ENCODE data around the gene CCT6B.

DNA sequence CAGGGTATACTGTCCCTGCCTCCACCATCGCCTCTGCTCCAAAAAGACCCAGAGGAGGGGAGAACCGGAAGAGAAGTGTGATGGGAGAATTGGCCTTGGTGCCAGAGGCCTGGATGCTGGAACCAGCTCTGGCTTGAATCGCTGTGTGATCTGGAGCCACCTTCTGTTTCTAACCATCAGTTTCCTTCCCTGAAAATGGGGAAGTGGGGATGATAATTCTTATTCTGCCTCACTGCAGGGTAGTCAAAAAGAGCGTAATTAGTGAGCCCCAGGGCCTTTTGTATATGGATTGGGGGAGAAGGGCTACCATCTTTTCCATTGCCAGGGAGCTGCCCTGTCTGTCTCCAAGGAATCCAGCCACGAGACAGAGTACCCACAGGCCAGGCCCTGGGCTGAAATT lies 52.2 kb downstream of the CCT6B start:
- TF ChIP-seq, protein P1, sequence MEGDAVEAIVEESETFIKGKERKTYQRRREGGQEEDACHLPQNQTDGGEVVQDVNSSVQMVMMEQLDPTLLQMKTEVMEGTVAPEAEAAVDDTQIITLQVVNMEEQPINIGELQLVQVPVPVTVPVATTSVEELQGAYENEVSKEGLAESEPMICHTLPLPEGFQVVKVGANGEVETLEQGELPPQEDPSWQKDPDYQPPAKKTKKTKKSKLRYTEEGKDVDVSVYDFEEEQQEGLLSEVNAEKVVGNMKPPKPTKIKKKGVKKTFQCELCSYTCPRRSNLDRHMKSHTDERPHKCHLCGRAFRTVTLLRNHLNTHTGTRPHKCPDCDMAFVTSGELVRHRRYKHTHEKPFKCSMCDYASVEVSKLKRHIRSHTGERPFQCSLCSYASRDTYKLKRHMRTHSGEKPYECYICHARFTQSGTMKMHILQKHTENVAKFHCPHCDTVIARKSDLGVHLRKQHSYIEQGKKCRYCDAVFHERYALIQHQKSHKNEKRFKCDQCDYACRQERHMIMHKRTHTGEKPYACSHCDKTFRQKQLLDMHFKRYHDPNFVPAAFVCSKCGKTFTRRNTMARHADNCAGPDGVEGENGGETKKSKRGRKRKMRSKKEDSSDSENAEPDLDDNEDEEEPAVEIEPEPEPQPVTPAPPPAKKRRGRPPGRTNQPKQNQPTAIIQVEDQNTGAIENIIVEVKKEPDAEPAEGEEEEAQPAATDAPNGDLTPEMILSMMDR (IDR thresholded peaks at IDR 0.05) = no peak
- no peak for TF ChIP-seq POLR2A (IDR thresholded peaks at IDR 0.05)
